Hematopoietic multipotent progenitor cell treated with erythropoietin and hydrocortisone succinate and interleukin-3 and kit ligand, for 17 days (in vitro differentiated cells): ENCODE measurements around the gene EXOC4.
"Not testable (repeated sequence)": the region's sequence is repeated elsewhere in the genome, so short reads cannot be mapped to it uniquely, and the experiment has no call there.

ENCODE experiments used
- DNase-seq: peaks from one replicate; pipeline ENCODE4 v3.0.0-alpha.2; 2015; ENCODE audit warnings: low spot score

EXOC4 gene

GRCh38 chr7:133275446-133276095 lies 22.7 kb downstream of the EXOC4 start:
- DNase-seq = no peak

GRCh38 chr7:133278975-133279374 lies 26.1 kb downstream of the EXOC4 start:
- not testable (repeated sequence) for DNase-seq

GRCh38 chr7:133282094-133282493 lies 29.2 kb downstream of the EXOC4 start:
- DNase-seq = no peak

- no peak for DNase-seq
Observed at GRCh38 chr7:133284092-133284491, 31.2 kb downstream of the EXOC4 start.

GRCh38 chr7:133288970-133289369 lies 36.1 kb downstream of the EXOC4 start:
- DNase-seq = no peak

- no peak for DNase-seq
Observed at GRCh38 chr7:133290041-133290440, 37.2 kb downstream of the EXOC4 start.

- no peak for DNase-seq
Observed at GRCh38 chr7:133290676-133291333, 37.9 kb downstream of the EXOC4 start.

- no peak for DNase-seq
Observed at GRCh38 chr7:133292631-133293030, 39.8 kb downstream of the EXOC4 start.

GRCh38 chr7:133293384-133294160 lies 40.7 kb downstream of the EXOC4 start:
- no peak for DNase-seq

- DNase-seq = no peak
Observed at GRCh38 chr7:133294234-133294633, 41.4 kb downstream of the EXOC4 start.

- no peak for DNase-seq
Observed at GRCh38 chr7:133295484-133295883, 42.6 kb downstream of the EXOC4 start.

GRCh38 chr7:133297093-133297492 lies 44.2 kb downstream of the EXOC4 start:
- no peak for DNase-seq

GRCh38 chr7:133298080-133298479 lies 45.2 kb downstream of the EXOC4 start:
- DNase-seq = no peak

- no peak for DNase-seq
Observed at GRCh38 chr7:133299676-133300075, 46.8 kb downstream of the EXOC4 start.

- no peak for DNase-seq
Observed at GRCh38 chr7:133300088-133300487, 47.2 kb downstream of the EXOC4 start.

GRCh38 chr7:133300811-133301210 lies 47.9 kb downstream of the EXOC4 start:
- no peak for DNase-seq

GRCh38 chr7:133301444-133301843 lies 48.6 kb downstream of the EXOC4 start:
- no peak for DNase-seq

- DNase-seq = no peak
Observed at GRCh38 chr7:133303372-133303771, 50.5 kb downstream of the EXOC4 start.

GRCh38 chr7:133303931-133304330 lies 51.1 kb downstream of the EXOC4 start:
- DNase-seq = no peak

GRCh38 chr7:133309333-133309732 lies 56.5 kb downstream of the EXOC4 start:
- DNase-seq = no peak

GRCh38 chr7:133310232-133310862 lies 57.5 kb downstream of the EXOC4 start:
- DNase-seq = no peak

GRCh38 chr7:133313575-133313974 lies 60.7 kb downstream of the EXOC4 start:
- DNase-seq = no peak

- no peak for DNase-seq
Observed at GRCh38 chr7:133314084-133314483, 61.2 kb downstream of the EXOC4 start.
